ENCODE measurements around the gene ASCL2.

The ASCL2 gene

GRCh38 chr11:2263071-2263565 is 7.3 kb downstream of the ASCL2 start:
- DNase-seq (ENCODE audit: extremely low read depth in 1 of 2, low read depth in 1 of 2): no peak

GRCh38 chr11:2262301-2263070 is 7.9 kb downstream of the ASCL2 start:
- DNase-seq (ENCODE audit: extremely low read depth in 1 of 2, low read depth in 1 of 2): no peak

GRCh38 chr11:2261436-2262230 is 8.8 kb downstream of the ASCL2 start:
- DNase-seq (ENCODE audit: extremely low read depth in 1 of 2, low read depth in 1 of 2): no peak

GRCh38 chr11:2260491-2261364 is 9.7 kb downstream of the ASCL2 start:
- DNase-seq (ENCODE audit: extremely low read depth in 1 of 2, low read depth in 1 of 2): no peak

GRCh38 chr11:2259897-2260451 is 10.4 kb downstream of the ASCL2 start:
- no peak for DNase-seq (ENCODE audit: extremely low read depth in 1 of 2, low read depth in 1 of 2)

GRCh38 chr11:2259466-2259830 is 10.9 kb downstream of the ASCL2 start:
- DNase-seq (ENCODE audit: extremely low read depth in 1 of 2, low read depth in 1 of 2): no peak

- DNase-seq (ENCODE audit: extremely low read depth in 1 of 2, low read depth in 1 of 2): no peak
Observed at GRCh38 chr11:2258501-2259465, 11.6 kb downstream of the ASCL2 start.

- DNase-seq (ENCODE audit: extremely low read depth in 1 of 2, low read depth in 1 of 2): no peak
Observed at GRCh38 chr11:2256951-2257700, 13.3 kb downstream of the ASCL2 start.

- DNase-seq (ENCODE audit: extremely low read depth in 1 of 2, low read depth in 1 of 2): no peak
Observed at GRCh38 chr11:2256293-2256913, 14.0 kb downstream of the ASCL2 start.

GRCh38 chr11:2252018-2252417 is 18.4 kb downstream of the ASCL2 start:
- no peak for DNase-seq (ENCODE audit: extremely low read depth in 1 of 2, low read depth in 1 of 2)

- no peak for DNase-seq (ENCODE audit: extremely low read depth in 1 of 2, low read depth in 1 of 2)
Observed at GRCh38 chr11:2251138-2251537, 19.2 kb downstream of the ASCL2 start.

- no peak for DNase-seq (ENCODE audit: extremely low read depth in 1 of 2, low read depth in 1 of 2)
Observed at GRCh38 chr11:2250485-2250884, 19.9 kb downstream of the ASCL2 start.

- DNase-seq (ENCODE audit: extremely low read depth in 1 of 2, low read depth in 1 of 2): no peak
Observed at GRCh38 chr11:2250041-2250440, 20.3 kb downstream of the ASCL2 start.

GRCh38 chr11:2249189-2249916 is 21.0 kb downstream of the ASCL2 start:
- DNase-seq (ENCODE audit: extremely low read depth in 1 of 2, low read depth in 1 of 2): no peak

GRCh38 chr11:2248762-2249161 is 21.6 kb downstream of the ASCL2 start:
- DNase-seq (ENCODE audit: extremely low read depth in 1 of 2, low read depth in 1 of 2): no peak

- no peak for DNase-seq (ENCODE audit: extremely low read depth in 1 of 2, low read depth in 1 of 2)
Observed at GRCh38 chr11:2248242-2248641, 22.1 kb downstream of the ASCL2 start.

GRCh38 chr11:2247496-2247895 is 22.9 kb downstream of the ASCL2 start:
- DNase-seq (ENCODE audit: extremely low read depth in 1 of 2, low read depth in 1 of 2): no peak

GRCh38 chr11:2240834-2241233 is 29.6 kb downstream of the ASCL2 start:
- no peak for DNase-seq (ENCODE audit: extremely low read depth in 1 of 2, low read depth in 1 of 2)
